SK-N-SH (cell line): Measurements from ENCODE around the gene PPEF1. TPM values are rescaled to one million over a fixed set of nuclear protein-coding genes. Genes with fewer than 3 reads are reported as not detected.
A peak's percentile ranks its signal among the peaks of the same experiment; 100 is the strongest.

Experiments
- CTCF ChIA-PET: fragments of 300-600, 350-600 bp; formaldehyde crosslinking; extraction: SDS; loops from one replicate; lab custom pipeline; 2021; lab: Yijun Ruan, JAX
- POLR2A ChIA-PET: fragments of 350-600 bp; sonication (Branson Sonifier 250); formaldehyde crosslinking; extraction: SDS; loops from one replicate; lab custom pipeline; 2020; ENCODE audit warnings: antibody characterized with exemption, inconsistent platforms; lab: Yijun Ruan, JAX
- DNase-seq: peaks from one replicate; pipeline ENCODE4 v3.0.0; 2012
- H2AFZ ChIP-seq: fragments of 200-600 bp; sonication (generic); 2 replicates; pipeline ENCODE4 v1.8.1; 2016; ENCODE audit warnings: antibody characterized with exemption, mild to moderate bottlenecking, low read depth
- H3F3A ChIP-seq: fragments of 200-600 bp; sonication (generic); replicated peaks from 2 replicates; pipeline ENCODE3; 2016; ENCODE audit warnings: antibody characterized with exemption, mild to moderate bottlenecking; ENCODE audit not compliant: insufficient read depth
- H3K27ac ChIP-seq, 2 experiments: fragments of 200-500 bp in 1 of 2; fragments of 200-600 bp in 1 of 2; sonication (Bioruptor generic) in 1 of 2; sonication (generic), shearing (Covaris generic) in 1 of 2; 2 replicates each; pipeline versions ENCODE4 v1.5.1 to v1.6.1; 2014 to 2016; ENCODE audit warnings: low read depth in 2 of 2, inconsistent platforms in 1 of 2, low read length in 1 of 2, mild to moderate bottlenecking in 1 of 2, mixed read lengths in 1 of 2
- H3K27me3 ChIP-seq: fragments of 200-600 bp; sonication (generic), shearing (Covaris generic); 2 replicates; pipeline ENCODE4 v1.6.1; 2016; ENCODE audit warnings: mixed run types; ENCODE audit not compliant: insufficient read depth
- H3K36me3 ChIP-seq, 2 experiments: fragments of 200-500 bp in 1 of 2; fragments of 200-600 bp in 1 of 2; sonication (Bioruptor generic) in 1 of 2; sonication (generic) in 1 of 2; replicated peaks in 1 of 2; 2 replicates each; pipeline versions ENCODE3 to v1.5.1; 2014 to 2016; ENCODE audit warnings: low read length in 1 of 2, mild to moderate bottlenecking in 1 of 2; ENCODE audit not compliant: insufficient read depth in 2 of 2, control insufficient read depth in 1 of 2
- H3K4me1 ChIP-seq, 2 experiments: fragments of 200-500 bp in 1 of 2; fragments of 200-600 bp in 1 of 2; sonication (Bioruptor generic) in 1 of 2; sonication (generic), shearing (Covaris generic) in 1 of 2; 2 replicates each; pipeline versions ENCODE4 v1.5.1 to v1.6.1; 2014 to 2016; ENCODE audit warnings: low read depth in 1 of 2, low read length in 1 of 2, mixed run types in 1 of 2; ENCODE audit not compliant: insufficient read depth in 2 of 2, control insufficient read depth in 1 of 2
- H3K4me2 ChIP-seq: fragments of 200-600 bp; sonication (generic), shearing (Covaris generic); 2 replicates; pipeline ENCODE4 v1.6.1; 2017; ENCODE audit warnings: mixed run types
- H3K4me3 ChIP-seq, 2 experiments: fragments of 200-500 bp in 1 of 2; fragments of 200-600 bp in 1 of 2; sonication (Bioruptor generic) in 1 of 2; sonication (generic), shearing (Covaris generic) in 1 of 2; 2 replicates each; pipeline versions ENCODE4 v1.5.1 to v1.8.1; 2014 to 2016; ENCODE audit warnings: low read depth in 2 of 2, inconsistent platforms in 1 of 2, low read length in 1 of 2, mild to moderate bottlenecking in 1 of 2, mixed read lengths in 1 of 2, moderate library complexity in 1 of 2
- H3K79me2 ChIP-seq: fragments of 200-600 bp; sonication (generic); 2 replicates; pipeline ENCODE4 v1.8.1; 2017; ENCODE audit warnings: mild to moderate bottlenecking; ENCODE audit not compliant: insufficient read depth
- H3K9ac ChIP-seq: fragments of 200-600 bp; sonication (generic); 2 replicates; pipeline ENCODE4 v1.6.1; 2017; ENCODE audit warnings: mixed run types
- H3K9me2 ChIP-seq: fragments of 200-600 bp; sonication (generic); 2 replicates; pipeline ENCODE4 v1.6.1; 2017; ENCODE audit warnings: mixed run types
- H3K9me3 ChIP-seq: fragments of 200-600 bp; sonication (generic); 2 replicates; pipeline ENCODE4 v1.6.1; 2017; ENCODE audit warnings: mixed run types, mild to moderate bottlenecking, moderate library complexity
- H4K20me1 ChIP-seq: fragments of 200-600 bp; sonication (generic); 2 replicates; pipeline ENCODE4 v1.6.1; 2017; ENCODE audit warnings: mild to moderate bottlenecking, mixed run types; ENCODE audit not compliant: insufficient read depth
- ELF1 ChIP-seq: IDR thresholded peaks from 2 replicates; pipeline ENCODE4 v1.4.0; 2012
- EP300 ChIP-seq, 2 experiments: IDR thresholded peaks; 2 replicates each; pipeline versions ENCODE4 v1.4.0 to v1.6.1; 2012; ENCODE audit warnings: borderline replicate concordance in 1 of 2, low read depth in 1 of 2, low read length in 1 of 2
- GATA2 ChIP-seq: sonication (generic); formaldehyde crosslinking; IDR thresholded peaks from 2 replicates; pipeline ENCODE4 v1.5.0; 2020; ENCODE audit warnings: mild to moderate bottlenecking, missing genetic modification reagents
- MEF2A ChIP-seq: IDR thresholded peaks from 2 replicates; pipeline ENCODE4 v1.4.0; 2012; ENCODE audit warnings: low read depth, borderline replicate concordance
- NRF1 ChIP-seq: IDR thresholded peaks from 2 replicates; pipeline ENCODE4 v1.6.1; 2012; ENCODE audit warnings: low read depth, mild to moderate bottlenecking, low read length
- RFX5 ChIP-seq: IDR thresholded peaks from 2 replicates; pipeline ENCODE4 v1.6.1; 2012; ENCODE audit warnings: mild to moderate bottlenecking, improper control_type of control experiment, low read length
- SIN3A ChIP-seq: IDR thresholded peaks from 2 replicates; pipeline ENCODE4 v1.6.1; 2012; ENCODE audit warnings: low read depth, mild to moderate bottlenecking, low read length, moderate library complexity, borderline replicate concordance
- SMC3 ChIP-seq: IDR thresholded peaks from 2 replicates; pipeline ENCODE4 v1.6.1; 2012; ENCODE audit warnings: low read depth, low read length, improper control_type of control experiment
- TEAD4 ChIP-seq: IDR thresholded peaks from 2 replicates; pipeline ENCODE4 v1.4.0; 2012; ENCODE audit warnings: mild to moderate bottlenecking, borderline replicate concordance; ENCODE audit not compliant: insufficient read depth
- YY1 ChIP-seq: IDR thresholded peaks from 2 replicates; pipeline ENCODE4 v1.4.0; 2012; ENCODE audit warnings: low read depth, mild to moderate bottlenecking
- WGBS: methylation state at CpG from one replicate; pipeline ENCODE4 v1.1.6; 2017; ENCODE audit warnings: low lambda C conversion rate; 5-methylcytosine and 5-hydroxymethylcytosine counted together
- polyA plus RNA-seq, 3 experiments: library from polyadenylated mRNA; depleted of rRNA; stranded (reverse); fragments of >200 nt; gene quantifications; 2 replicates each; pipeline ENCODE4 v1.2.3, GENCODE V29; 2012
- TF ChIP-seq, protein P1 (sequence below): IDR thresholded peaks from 2 replicates; pipeline ENCODE4 v1.4.0; 2012; ENCODE audit warnings: low read depth
- TF ChIP-seq, protein P2 (sequence below): fragments of 150-350 bp; IDR thresholded peaks from 2 replicates; pipeline ENCODE4 v1.6.1; 2016; ENCODE audit warnings: mild to moderate bottlenecking, low read depth, low read length
- TF ChIP-seq, protein P3 (sequence below): IDR thresholded peaks from 2 replicates; pipeline ENCODE4 v1.6.1; 2012; ENCODE audit warnings: mild to moderate bottlenecking, low read depth, low read length, moderate library complexity

PPEF1 gene
- polyA plus RNA-seq, 1 of the 3 experiments (the other 2 are of a cell fraction) = 0.16 TPM

DNA sequence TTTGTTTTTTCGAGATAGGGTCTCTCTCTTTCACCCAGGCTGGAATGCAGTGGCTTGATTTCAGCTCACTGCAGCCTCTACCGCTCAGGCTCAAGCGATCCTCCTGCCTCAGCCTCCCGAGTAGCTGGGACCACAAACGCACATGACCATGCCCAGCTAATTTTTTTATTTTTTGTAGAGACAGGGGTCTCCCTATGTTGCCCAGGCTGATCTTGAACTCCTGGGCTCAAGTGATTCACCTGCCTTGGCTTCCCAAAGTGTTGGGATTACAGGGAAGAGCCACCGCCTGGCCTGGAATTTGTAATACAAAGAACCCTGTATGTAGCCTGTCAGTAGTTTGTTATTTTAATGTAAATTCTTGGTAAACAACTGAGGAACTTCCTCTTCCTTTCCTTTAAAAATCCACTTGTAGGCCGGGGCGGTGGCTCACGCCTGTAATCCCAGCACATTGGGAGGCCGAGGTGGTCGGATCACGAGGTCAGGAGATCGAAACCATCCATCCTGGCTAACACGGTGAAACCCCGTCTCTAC is 157.0 kb downstream of the PPEF1 start:
- CTCF ChIA-PET = no interaction called here
- 49% methylated on average over 15 of the region's 15 CpGs for WGBS

DNA sequence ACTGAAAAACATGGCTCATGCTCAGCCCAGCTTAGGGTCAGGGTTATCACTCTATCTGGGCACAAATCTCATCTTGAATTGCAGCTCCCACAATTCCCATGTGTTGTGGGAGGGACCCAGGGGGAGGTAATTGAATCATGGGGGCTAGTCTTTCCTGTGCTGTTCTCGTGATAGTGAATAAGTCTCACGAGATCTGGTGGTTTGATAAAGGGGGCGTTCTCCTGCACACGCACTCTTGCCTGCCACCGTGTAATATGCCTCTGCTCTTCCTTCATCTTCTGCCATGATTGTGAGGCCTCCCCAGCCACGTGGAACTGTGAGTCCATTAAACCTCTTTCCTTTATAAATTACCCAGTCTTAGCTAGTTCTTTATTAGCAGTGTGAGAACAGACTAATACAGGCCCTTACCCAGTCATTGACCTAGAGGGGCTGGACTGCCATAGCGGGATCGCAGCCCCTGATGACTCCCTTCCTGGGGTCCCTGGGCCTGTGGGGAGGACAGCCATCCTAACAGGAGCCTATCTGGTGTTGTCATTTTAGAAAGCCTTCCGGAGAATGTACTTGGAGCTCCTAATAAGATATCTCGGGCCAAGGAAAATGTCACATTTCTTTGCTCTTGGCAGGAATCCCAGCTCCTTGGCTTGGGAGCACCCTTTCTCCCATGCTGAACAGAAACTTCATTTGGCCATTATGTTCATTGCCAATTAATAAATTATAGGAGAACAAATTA is 163.9 kb downstream of the PPEF1 start:
- Histone ChIP-seq H3K79me2 (no peaks in the 10 kb centered on the region), H3F3A (peaks cover 6% of the 10 kb centered on the region), H3K9me3 (no peaks in the 10 kb centered on the region), H3K4me3 (no peak overlapping the region), H2AFZ (no peak overlapping the region), H3K9me2 (no peaks in the 10 kb centered on the region), H3K4me1 (peaks cover 14 to 36% of the 10 kb centered on the region in 2 experiments; a peak in 3 of 4 replicates), H3K4me2 (no peak overlapping the region), H3K9ac (no peak overlapping the region), H4K20me1 (no peaks in the 10 kb centered on the region), H3K27me3 (peaks cover 10% of the 10 kb centered on the region; the same call in 1 of the 2 replicates), H3K27ac (no peak overlapping the region; a peak in 1 of 4 replicates), H3K36me3 (no peaks in the 10 kb centered on the region)
- 48% methylated on average over 10 of the region's 10 CpGs for WGBS
- ChIA-PET CTCF (interaction anchor here (1.2 to 1.8 kb wide), 3 partner anchors 17 to 102 kb away, joined by 3 to 5 read pairs (median 3); no protein-coding TSS in a partner anchor), POLR2A (no interaction called here)
- TF ChIP-seq GATA2 (CRISPR knock-in tag) (0 out of 2 replicates have a peak, but pooled peaks have one; percentile 29), ELF1 (no peak)
- no peak for DNase-seq

More for the DNA sequence above, 157.0 kb downstream of the PPEF1 start:
- Histone ChIP-seq H3K4me3 (no peak overlapping the region), H3K27me3 (no peaks in the 10 kb centered on the region), H4K20me1 (no peaks in the 10 kb centered on the region), H3K9me2 (no peaks in the 10 kb centered on the region), H3K79me2 (no peaks in the 10 kb centered on the region), H3K4me2 (no peak overlapping the region), H3K4me1 (no peaks in the 10 kb centered on the region; a peak in 2 of 4 replicates), H3K9ac (no peak overlapping the region), H3K27ac (no peak overlapping the region), H3K36me3 (no peaks in the 10 kb centered on the region), H3F3A (no peaks in the 10 kb centered on the region), H2AFZ (no peak overlapping the region), H3K9me3 (no peaks in the 10 kb centered on the region)
- POLR2A ChIA-PET = no interaction called here
- DNase-seq = no peak
- TF ChIP-seq SIN3A (no peak), MEF2A (no peak), EP300 (IDR thresholded peaks at IDR 0.05; ENCODE audit: borderline replicate concordance in 1 of 2, low read depth in 1 of 2, low read length in 1 of 2) (no peak)
- TF ChIP-seq, protein P1, sequence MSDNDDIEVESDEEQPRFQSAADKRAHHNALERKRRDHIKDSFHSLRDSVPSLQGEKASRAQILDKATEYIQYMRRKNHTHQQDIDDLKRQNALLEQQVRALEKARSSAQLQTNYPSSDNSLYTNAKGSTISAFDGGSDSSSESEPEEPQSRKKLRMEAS = no peak

DNA sequence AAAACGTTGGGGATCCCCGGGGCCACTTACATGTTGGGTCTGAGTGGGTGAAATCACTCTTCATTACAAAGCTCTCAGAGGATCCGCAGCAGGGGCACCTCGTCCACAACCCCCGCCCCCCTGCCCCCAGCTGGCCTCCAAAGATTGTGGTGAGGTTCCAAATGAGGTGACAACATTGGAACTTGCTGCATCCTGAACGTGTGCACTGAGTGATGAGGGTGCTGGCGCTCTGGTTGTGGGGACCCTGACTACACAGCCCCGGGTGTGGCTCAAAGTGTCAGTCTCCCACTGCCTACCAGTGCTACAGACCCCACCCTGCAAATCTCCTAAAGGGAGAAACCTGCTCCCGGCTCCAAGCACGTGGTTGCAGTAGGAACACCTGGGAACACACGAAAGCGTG is 164.5 kb downstream of the PPEF1 start:
- WGBS = 71% methylated on average over 9 of the region's 12 CpGs
- Histone ChIP-seq H3K9ac (no peak overlapping the region), H3K9me2 (no peaks in the 10 kb centered on the region), H2AFZ (no peak overlapping the region), H3K79me2 (no peaks in the 10 kb centered on the region), H3K27ac (peak overlapping the region in 1 of 2 experiments; percentile 80; a peak in 2 of 4 replicates), H3K9me3 (no peaks in the 10 kb centered on the region), H3K4me3 (no peak overlapping the region), H3K4me1 (peaks cover 14 to 39% of the 10 kb centered on the region in 2 experiments; a peak in 3 of 4 replicates), H3F3A (peaks cover 6% of the 10 kb centered on the region), H3K4me2 (no peak overlapping the region), H3K27me3 (peaks cover 10% of the 10 kb centered on the region; the same call in 1 of the 2 replicates), H3K36me3 (no peaks in the 10 kb centered on the region), H4K20me1 (no peaks in the 10 kb centered on the region)
- DNase-seq = no peak
- CTCF ChIA-PET = interaction anchor here (1.2 to 1.8 kb wide), 3 partner anchors 16 to 102 kb away, joined by 3 to 5 read pairs (median 3); no protein-coding TSS in a partner anchor
- POLR2A ChIA-PET = no interaction called here
- TF ChIP-seq SIN3A (no peak), YY1 (no peak), TEAD4 (no peak), SMC3 (no peak), NRF1 (no peak), ELF1 (no peak), MEF2A (no peak), RFX5 (no peak)
- TF ChIP-seq, protein P2, sequence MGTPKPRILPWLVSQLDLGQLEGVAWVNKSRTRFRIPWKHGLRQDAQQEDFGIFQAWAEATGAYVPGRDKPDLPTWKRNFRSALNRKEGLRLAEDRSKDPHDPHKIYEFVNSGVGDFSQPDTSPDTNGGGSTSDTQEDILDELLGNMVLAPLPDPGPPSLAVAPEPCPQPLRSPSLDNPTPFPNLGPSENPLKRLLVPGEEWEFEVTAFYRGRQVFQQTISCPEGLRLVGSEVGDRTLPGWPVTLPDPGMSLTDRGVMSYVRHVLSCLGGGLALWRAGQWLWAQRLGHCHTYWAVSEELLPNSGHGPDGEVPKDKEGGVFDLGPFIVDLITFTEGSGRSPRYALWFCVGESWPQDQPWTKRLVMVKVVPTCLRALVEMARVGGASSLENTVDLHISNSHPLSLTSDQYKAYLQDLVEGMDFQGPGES = no peak
- TF ChIP-seq, protein P3, sequence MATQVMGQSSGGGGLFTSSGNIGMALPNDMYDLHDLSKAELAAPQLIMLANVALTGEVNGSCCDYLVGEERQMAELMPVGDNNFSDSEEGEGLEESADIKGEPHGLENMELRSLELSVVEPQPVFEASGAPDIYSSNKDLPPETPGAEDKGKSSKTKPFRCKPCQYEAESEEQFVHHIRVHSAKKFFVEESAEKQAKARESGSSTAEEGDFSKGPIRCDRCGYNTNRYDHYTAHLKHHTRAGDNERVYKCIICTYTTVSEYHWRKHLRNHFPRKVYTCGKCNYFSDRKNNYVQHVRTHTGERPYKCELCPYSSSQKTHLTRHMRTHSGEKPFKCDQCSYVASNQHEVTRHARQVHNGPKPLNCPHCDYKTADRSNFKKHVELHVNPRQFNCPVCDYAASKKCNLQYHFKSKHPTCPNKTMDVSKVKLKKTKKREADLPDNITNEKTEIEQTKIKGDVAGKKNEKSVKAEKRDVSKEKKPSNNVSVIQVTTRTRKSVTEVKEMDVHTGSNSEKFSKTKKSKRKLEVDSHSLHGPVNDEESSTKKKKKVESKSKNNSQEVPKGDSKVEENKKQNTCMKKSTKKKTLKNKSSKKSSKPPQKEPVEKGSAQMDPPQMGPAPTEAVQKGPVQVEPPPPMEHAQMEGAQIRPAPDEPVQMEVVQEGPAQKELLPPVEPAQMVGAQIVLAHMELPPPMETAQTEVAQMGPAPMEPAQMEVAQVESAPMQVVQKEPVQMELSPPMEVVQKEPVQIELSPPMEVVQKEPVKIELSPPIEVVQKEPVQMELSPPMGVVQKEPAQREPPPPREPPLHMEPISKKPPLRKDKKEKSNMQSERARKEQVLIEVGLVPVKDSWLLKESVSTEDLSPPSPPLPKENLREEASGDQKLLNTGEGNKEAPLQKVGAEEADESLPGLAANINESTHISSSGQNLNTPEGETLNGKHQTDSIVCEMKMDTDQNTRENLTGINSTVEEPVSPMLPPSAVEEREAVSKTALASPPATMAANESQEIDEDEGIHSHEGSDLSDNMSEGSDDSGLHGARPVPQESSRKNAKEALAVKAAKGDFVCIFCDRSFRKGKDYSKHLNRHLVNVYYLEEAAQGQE = no peak
